GM21737 (cell line): ENCODE results near the gene TEKT5.

Source experiments
- ATAC-seq: cut with Tn5 transposase; IDR thresholded peaks from one replicate; pipeline ENCODE4 v1.9.1; 2021; ENCODE audit warnings: mild to moderate bottlenecking, moderate library complexity; ENCODE audit not compliant: unreplicated experiment

TEKT5 gene

DNA sequence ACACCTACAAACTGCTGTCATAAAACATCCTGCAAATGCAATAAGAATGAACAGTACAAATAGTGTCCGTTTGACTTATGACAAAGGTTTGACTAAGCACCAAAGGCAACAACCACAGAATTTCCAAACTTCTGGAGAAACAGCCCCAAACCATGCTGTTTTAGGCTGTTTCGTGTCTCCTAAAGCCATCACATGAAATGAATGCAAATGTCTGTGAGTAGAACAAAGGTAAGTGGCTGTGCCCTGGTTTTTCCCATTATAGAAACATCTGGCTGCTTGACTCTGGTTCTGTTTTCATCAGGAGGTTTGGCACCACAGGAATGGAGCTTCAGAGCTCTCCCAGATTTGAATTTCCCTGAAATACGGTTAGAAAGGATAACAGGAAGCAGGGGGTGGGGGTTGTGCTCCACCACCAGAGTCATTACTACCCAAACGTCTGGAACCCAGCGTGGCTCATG, 109.7 kb downstream of the TEKT5 start:
- no peak for ATAC-seq

GRCh38 chr16:10583269-10583668, 111.5 kb downstream of the TEKT5 start:
- ATAC-seq = no peak

DNA sequence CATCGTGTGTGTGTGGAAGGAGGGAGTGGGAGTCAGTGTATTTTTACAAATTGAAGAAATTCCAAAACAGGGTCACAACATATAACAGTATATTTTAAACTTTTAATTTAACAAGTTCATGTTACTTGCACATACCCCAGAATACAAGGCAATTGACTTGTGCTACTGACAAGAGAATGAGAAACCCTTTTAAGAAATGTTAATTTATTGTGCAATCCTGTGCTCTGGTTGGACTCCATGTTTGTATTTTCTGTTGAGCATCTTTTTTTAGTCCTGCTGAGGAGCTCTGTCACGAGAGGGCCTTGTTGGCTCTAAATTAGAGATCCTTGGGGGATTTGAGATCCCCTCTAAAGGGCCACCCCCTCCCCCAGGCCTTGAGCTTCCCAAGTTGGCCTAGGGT, 113.2 kb downstream of the TEKT5 start:
- ATAC-seq = no peak

- no peak for ATAC-seq
Measured at GRCh38 chr16:10580883-10581247, 113.9 kb downstream of the TEKT5 start.

- ATAC-seq = no peak
Measured at GRCh38 chr16:10579965-10580882, 114.5 kb downstream of the TEKT5 start, which contains the start of gene EMP2. Gene EMP2 (minus strand): TSS chr16:10580598. CDS start chr16:10547617, 32,981 bp downstream.

DNA sequence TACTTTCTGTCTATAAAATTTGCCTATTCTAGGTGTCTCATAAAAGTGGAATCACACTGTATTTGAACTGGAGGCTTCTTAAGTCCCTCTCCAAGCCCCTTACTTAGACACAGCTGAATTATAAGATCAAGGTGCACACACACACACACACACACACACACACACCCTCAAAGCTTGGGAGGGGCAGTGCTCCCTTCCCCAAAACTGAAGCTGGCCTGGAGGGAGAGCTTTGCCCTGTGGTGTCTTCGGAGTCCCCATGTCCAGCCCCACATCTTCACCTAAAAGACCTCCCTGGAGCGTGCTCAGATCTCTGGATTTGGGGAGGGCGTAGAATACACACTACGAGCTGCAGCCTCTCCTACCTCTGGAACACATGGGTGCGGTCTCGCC, 115.2 kb downstream of the TEKT5 start:
- no peak for ATAC-seq

DNA sequence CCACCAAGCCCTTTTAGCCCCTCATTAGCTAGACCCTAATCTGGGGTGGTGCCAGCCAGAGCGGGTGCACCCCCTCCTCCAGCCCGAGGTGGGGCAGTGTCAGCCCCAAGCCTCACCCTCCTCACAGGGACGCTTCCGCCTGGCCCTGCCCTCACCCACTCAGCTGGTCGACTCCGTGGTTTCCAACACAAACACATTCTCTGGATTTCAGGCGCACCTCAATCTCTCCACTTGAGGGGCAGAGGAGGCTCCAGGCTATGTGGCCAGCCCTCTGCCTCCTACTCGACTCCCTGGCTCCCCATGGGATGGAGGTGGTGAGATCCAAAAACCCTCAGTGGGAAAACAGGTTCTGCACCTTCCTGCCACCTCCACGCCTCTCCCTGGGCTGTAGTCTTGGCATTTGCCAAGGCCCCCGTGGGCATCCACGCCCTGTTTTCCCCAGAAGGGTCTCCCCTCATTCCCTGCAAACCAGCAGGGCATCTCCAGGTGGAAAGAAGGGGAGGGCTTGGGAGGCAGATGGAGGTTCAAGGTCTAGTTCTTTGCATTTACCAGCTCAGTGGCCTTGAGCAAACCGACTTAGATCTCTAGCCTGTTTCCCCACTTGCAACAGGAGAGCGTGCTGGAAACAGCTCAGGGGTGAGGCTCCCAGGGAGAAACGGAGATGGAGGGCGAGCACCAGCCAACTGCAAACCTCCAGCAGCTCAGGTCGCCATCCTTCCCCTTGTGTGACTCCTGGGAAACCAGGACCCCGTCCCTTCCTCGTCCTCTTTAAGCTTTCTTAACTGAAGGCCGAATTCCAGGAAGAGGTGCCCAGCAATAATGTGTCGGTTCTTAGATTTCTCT, 116.0 kb downstream of the TEKT5 start:
- no peak for ATAC-seq
